Stimulated activated CD4-positive, alpha-beta T cell treated with anti-CD3 and anti-CD28 coated beads, Interleukin-2, amount 100 ng/mL, for 4 hours (primary cell): ENCODE measurements around the gene DHX9.
"Not testable (repeated sequence)": the region's sequence is repeated elsewhere in the genome, so short reads cannot be mapped to it uniquely, and the experiment has no call there.

Experiments
- DNase-seq: peaks from one replicate; pipeline ENCODE4 v3.0.0-alpha.2; 2020; ENCODE audit warnings: low read depth

DHX9 gene

GRCh38 chr1:182889997-182890396, 50.9 kb downstream of the DHX9 start:
- DNase-seq = no peak

GRCh38 chr1:182890927-182891610, 51.9 kb downstream of the DHX9 start:
- DNase-seq = no peak

DNA sequence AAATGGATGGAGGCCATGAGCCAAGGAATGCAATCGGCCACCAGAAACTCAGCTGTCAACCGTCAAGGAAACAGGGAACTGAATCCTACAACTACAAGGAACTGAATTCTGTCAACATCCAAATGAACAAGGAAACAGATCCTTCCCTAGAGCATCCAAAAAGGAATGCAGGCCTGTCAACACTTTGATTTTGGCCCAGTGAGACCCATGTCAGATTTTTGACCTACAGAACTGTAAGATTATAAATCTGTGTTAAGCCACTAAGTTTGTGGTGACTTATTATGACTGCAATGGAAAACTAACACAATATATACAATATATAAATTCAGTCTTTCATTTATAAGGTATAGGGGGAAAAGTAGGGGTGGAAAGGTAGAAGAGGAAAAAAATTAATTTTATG, 58.5 kb downstream of the DHX9 start:
- DNase-seq = no peak

- not testable (repeated sequence) for DNase-seq
Measured at GRCh38 chr1:182901946-182902345, 62.8 kb downstream of the DHX9 start.

- DNase-seq = no peak
Measured at GRCh38 chr1:182905321-182905720, 66.2 kb downstream of the DHX9 start.

DNA sequence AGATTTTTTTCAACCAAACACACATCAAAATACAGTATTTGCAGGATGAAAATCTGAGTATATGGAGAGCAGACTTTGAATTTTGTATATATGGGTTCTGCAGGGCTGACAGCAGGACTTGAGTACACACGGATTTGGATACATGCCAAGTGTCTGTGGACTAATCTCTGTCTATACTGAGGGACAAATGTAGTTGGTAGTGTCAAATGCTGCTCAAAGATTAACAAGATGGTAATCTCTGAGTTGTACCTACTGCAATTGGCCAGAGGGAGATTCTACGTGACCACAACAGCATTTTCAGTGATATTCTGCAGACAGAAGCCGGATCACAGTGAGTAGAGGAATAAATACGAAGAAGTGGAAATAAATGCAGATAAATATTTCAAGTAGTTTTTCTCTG, 70.4 kb downstream of the DHX9 start:
- no peak for DNase-seq

DNA sequence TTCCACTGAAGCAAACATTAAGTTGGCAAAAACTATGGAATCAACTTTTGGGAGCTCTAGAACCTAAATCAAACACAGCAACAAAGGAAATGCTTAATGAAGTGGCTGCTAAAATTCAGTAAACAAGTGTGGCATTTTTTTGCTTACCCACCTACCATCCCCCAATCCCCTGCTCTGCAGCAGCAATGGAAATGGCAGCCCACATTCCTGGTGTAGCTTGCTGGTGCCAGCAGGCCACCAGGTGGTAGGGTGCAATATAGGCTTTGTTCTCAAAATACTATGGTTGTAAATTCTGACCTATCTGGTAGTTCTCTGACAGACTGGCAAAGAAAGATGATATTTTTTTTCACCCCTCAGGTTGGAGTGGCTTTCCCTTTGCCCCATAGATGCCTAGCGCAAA, 71.0 kb downstream of the DHX9 start:
- DNase-seq = no peak

DNA sequence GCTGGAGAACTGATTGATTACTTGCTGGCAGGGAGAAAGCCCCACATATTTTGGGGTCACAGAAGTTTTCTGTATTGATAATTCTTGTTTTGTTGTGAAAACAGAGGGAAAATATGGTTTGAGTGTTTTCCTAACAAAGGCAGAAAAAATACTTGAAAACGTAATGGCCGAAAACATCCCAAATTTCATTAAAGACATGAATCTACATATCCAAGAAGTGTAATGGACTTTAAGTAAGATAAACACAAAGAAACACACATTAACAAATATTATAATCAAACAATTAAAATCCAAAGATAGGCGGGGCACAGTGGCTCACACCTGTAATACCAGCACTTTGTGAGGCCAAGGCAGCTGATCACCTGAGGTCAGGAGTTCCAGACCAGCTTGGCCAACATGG, 74.3 kb downstream of the DHX9 start:
- DNase-seq = no peak

DNA sequence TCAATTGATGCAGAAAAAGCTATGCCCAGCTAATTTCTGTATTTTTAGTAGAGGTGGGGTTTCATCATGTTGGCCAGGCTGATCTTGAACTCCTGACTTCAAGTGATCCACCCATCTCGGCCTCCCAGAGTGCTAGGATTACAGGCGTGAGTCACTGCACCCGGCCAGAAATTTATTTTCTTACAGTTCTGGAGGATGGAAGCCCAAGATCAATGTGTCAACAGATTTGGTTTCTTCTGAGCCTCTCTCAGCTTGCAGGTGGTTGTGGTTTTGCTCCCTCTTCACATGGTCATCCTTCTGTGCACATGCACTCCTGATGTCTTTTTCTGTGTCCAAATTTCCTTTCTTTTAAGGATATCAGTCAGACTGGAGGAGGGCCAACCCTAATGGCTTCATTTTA, 78.2 kb downstream of the DHX9 start:
- DNase-seq = no peak

DNA sequence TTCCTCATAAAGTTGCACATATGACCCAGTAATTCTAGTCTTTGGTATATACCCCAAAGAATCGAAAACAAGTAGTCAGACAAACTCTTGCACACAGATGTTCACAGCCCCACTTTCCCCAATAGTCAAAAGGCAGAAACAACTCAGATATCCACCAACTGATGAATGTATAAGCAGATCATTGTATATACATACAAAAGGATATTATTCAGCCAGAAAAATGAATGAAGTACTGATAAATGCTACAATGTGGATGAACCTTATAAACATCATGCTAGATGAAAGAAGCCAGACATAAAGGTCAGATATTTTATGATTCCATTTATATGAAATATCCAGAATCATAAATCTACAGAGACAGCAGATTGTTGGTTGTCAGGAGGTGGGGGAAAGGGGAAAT, 86.5 kb downstream of the DHX9 start:
- DNase-seq = no peak

- no peak for DNase-seq
Measured at GRCh38 chr1:182927693-182928433, 88.7 kb downstream of the DHX9 start.

GRCh38 chr1:182930985-182931384, 91.8 kb downstream of the DHX9 start:
- no peak for DNase-seq

- DNase-seq = no peak
Measured at GRCh38 chr1:182935716-182936115, 96.6 kb downstream of the DHX9 start.
